HEK293 (cell line): ENCODE measurements around the gene R3HDM2.

Experiments used
- CTCF ChIA-PET: fragments of 350-600 bp; formaldehyde crosslinking; extraction: SDS; loops from one replicate; lab custom pipeline; 2021; ENCODE audit warnings: antibody characterized with exemption; lab: Yijun Ruan, JAX
- POLR2A ChIA-PET: fragments of 300-600 bp; formaldehyde crosslinking; extraction: SDS; loops from one replicate; lab custom pipeline; 2020; ENCODE audit warnings: antibody characterized with exemption, inconsistent platforms; lab: Yijun Ruan, JAX
- H3K27ac ChIP-seq: fragments of 200-500 bp; sonication (Bioruptor generic); 2 replicates; pipeline ENCODE4 v1.5.1; 2014; ENCODE audit warnings: low read depth, low read length, control low read depth, inconsistent platforms; ENCODE audit errors: extremely low read depth
- H3K36me3 ChIP-seq, 2 experiments: fragments of 200-500 bp in 1 of 2; sonication (Bioruptor generic) in 1 of 2; 1 replicate in 1 of 2; 2 replicates in 1 of 2; pipeline ENCODE4 v1.5.1; 2014 to 2017; ENCODE audit warnings: inconsistent platforms in 2 of 2, low read length in 2 of 2; ENCODE audit not compliant: control insufficient read depth in 2 of 2, insufficient read depth in 1 of 2
- H3K4me1 ChIP-seq: fragments of 200-500 bp; sonication (Bioruptor generic); 2 replicates; pipeline ENCODE4 v1.5.1; 2014; ENCODE audit warnings: mild to moderate bottlenecking, low read length, inconsistent platforms; ENCODE audit not compliant: control insufficient read depth, insufficient read depth
- H3K4me3 ChIP-seq: 2 replicates; pipeline ENCODE4 v1.5.1; 2011; ENCODE audit warnings: low read depth, mild to moderate bottlenecking, control low read depth, low read length, moderate library complexity
- H3K9me3 ChIP-seq: fragments of 200-500 bp; sonication (Bioruptor generic); 2 replicates; pipeline ENCODE4 v1.5.1; 2014; ENCODE audit warnings: low read depth, low read length, inconsistent platforms; ENCODE audit not compliant: control insufficient read depth, insufficient read depth
- OSR2 ChIP-seq: fragments of 450-650 bp; formaldehyde crosslinking; IDR thresholded peaks from 2 replicates; pipeline ENCODE4 v1.5.1; 2016; ENCODE audit warnings: missing biosample characterization, missing genetic modification characterization
- PRDM4 ChIP-seq: fragments of 450-650 bp; formaldehyde crosslinking; IDR thresholded peaks from 2 replicates; pipeline ENCODE4 v1.5.1; 2017; ENCODE audit warnings: missing biosample characterization, missing genetic modification characterization
- PRDM6 ChIP-seq: fragments of 450-650 bp; formaldehyde crosslinking; IDR thresholded peaks from 2 replicates; pipeline ENCODE4 v1.5.1; 2017; ENCODE audit warnings: missing biosample characterization, missing genetic modification characterization
- SP7 ChIP-seq: fragments of 450-650 bp; formaldehyde crosslinking; IDR thresholded peaks from 2 replicates; pipeline ENCODE4 v1.5.1; 2016; ENCODE audit warnings: missing biosample characterization, missing genetic modification characterization
- ZBTB17 ChIP-seq: fragments of 450-650 bp; formaldehyde crosslinking; IDR thresholded peaks from 2 replicates; pipeline ENCODE4 v1.5.1; 2016; ENCODE audit warnings: missing biosample characterization, missing genetic modification characterization
- ZBTB21 ChIP-seq: fragments of 450-650 bp; formaldehyde crosslinking; IDR thresholded peaks from 2 replicates; pipeline ENCODE4 v1.5.1; 2017; ENCODE audit warnings: missing biosample characterization, missing genetic modification characterization
- ZFP41 ChIP-seq: fragments of 450-650 bp; formaldehyde crosslinking; IDR thresholded peaks from 2 replicates; pipeline ENCODE4 v1.5.1; 2016; ENCODE audit warnings: missing biosample characterization, missing genetic modification characterization, borderline replicate concordance
- ZNF23 ChIP-seq: fragments of 450-650 bp; formaldehyde crosslinking; IDR thresholded peaks from 2 replicates; pipeline ENCODE4 v1.5.1; 2016; ENCODE audit warnings: missing biosample characterization, missing genetic modification characterization, borderline replicate concordance
- ZNF280D ChIP-seq: fragments of 450-650 bp; formaldehyde crosslinking; IDR thresholded peaks from 2 replicates; pipeline ENCODE4 v1.5.1; 2016; ENCODE audit warnings: missing biosample characterization, missing genetic modification characterization
- ZNF311 ChIP-seq: fragments of 450-650 bp; formaldehyde crosslinking; IDR thresholded peaks from 2 replicates; pipeline ENCODE4 v1.5.1; 2017; ENCODE audit warnings: missing biosample characterization, missing genetic modification characterization, borderline replicate concordance
- ZNF391 ChIP-seq: fragments of 450-650 bp; formaldehyde crosslinking; IDR thresholded peaks from 2 replicates; pipeline ENCODE4 v1.5.1; 2016; ENCODE audit warnings: low read depth, missing biosample characterization, missing genetic modification characterization, borderline replicate concordance
- ZNF394 ChIP-seq: fragments of 450-650 bp; formaldehyde crosslinking; IDR thresholded peaks from 2 replicates; pipeline ENCODE4 v1.5.1; 2016; ENCODE audit warnings: missing biosample characterization, missing genetic modification characterization, mild to moderate bottlenecking, moderate library complexity, borderline replicate concordance
- ZNF473 ChIP-seq: fragments of 450-650 bp; formaldehyde crosslinking; IDR thresholded peaks from 2 replicates; pipeline ENCODE4 v1.5.1; 2017; ENCODE audit warnings: missing biosample characterization, missing genetic modification characterization
- ZNF529 ChIP-seq: fragments of 450-650 bp; formaldehyde crosslinking; IDR thresholded peaks from 2 replicates; pipeline ENCODE4 v1.5.1; 2017; ENCODE audit warnings: missing genetic modification characterization, missing biosample characterization; ENCODE audit not compliant: insufficient replicate concordance
- ZNF544 ChIP-seq: fragments of 450-650 bp; formaldehyde crosslinking; IDR thresholded peaks from 2 replicates; pipeline ENCODE4 v1.5.0; 2017; ENCODE audit warnings: missing biosample characterization, missing genetic modification characterization
- ZNF561 ChIP-seq: fragments of 450-650 bp; IDR thresholded peaks from 2 replicates; pipeline ENCODE4 v1.5.1; 2018; ENCODE audit warnings: missing biosample characterization, missing genetic modification characterization, borderline replicate concordance
- ZNF623 ChIP-seq: fragments of 450-650 bp; formaldehyde crosslinking; IDR thresholded peaks from 2 replicates; pipeline ENCODE4 v1.5.1; 2016; ENCODE audit warnings: missing biosample characterization, missing genetic modification characterization
- ZNF626 ChIP-seq: fragments of 450-650 bp; sonication (Bioruptor Pico); formaldehyde crosslinking; IDR thresholded peaks from 2 replicates; pipeline ENCODE4 v1.5.1; 2018; ENCODE audit warnings: missing biosample characterization, missing genetic modification characterization, inconsistent platforms
- TF ChIP-seq, protein P1 (sequence below): fragments of 450-650 bp; formaldehyde crosslinking; IDR thresholded peaks from 2 replicates; pipeline ENCODE4 v1.5.1; 2016; ENCODE audit warnings: missing biosample characterization, missing genetic modification characterization
- TF ChIP-seq, protein P2 (sequence below): fragments of 450-650 bp; formaldehyde crosslinking; IDR thresholded peaks from 2 replicates; pipeline ENCODE4; 2016; ENCODE audit warnings: missing biosample characterization, missing genetic modification characterization
- TF ChIP-seq, protein P3 (sequence below): fragments of 450-650 bp; formaldehyde crosslinking; IDR thresholded peaks from 2 replicates; pipeline ENCODE4 v1.5.1; 2016; ENCODE audit warnings: missing biosample characterization, missing genetic modification characterization, borderline replicate concordance
- TF ChIP-seq, protein P4 (sequence below): fragments of 450-650 bp; formaldehyde crosslinking; IDR thresholded peaks from 2 replicates; pipeline ENCODE4 v1.5.1; 2016; ENCODE audit warnings: missing biosample characterization, missing genetic modification characterization

The R3HDM2 gene

GRCh38 chr12:57319678-57320469 lies 111.0 kb downstream of the R3HDM2 start:
- peaks cover 11% of the 10 kb centered on the region for H3K4me1 ChIP-seq
- POLR2A ChIA-PET = interaction anchor here (1.5 kb wide), 1 partner anchor 12 kb away, joined by 3 read pairs; no protein-coding TSS in a partner anchor
- H3K9me3 ChIP-seq = no peaks in the 10 kb centered on the region
- CTCF ChIA-PET = interaction anchor here (0.6 to 5.5 kb wide), 3 partner anchors 11 to 136 kb away, joined by 3 to 31 read pairs (median 6); no protein-coding TSS in a partner anchor
- no peak overlapping the region for H3K4me3 ChIP-seq
- H3K27ac ChIP-seq = 0 out of 2 replicates have a peak overlapping the region, but pooled peaks have one; percentile 16
- no peaks in the 10 kb centered on the region for H3K36me3 ChIP-seq
- TF ChIP-seq ZNF311 (no peak), ZNF23 (no peak), OSR2 (no peak), PRDM6 (tag by site-specific recombination) (peak; percentile 62), ZNF544 (tag by site-specific recombination) (no peak), ZNF473 (tag by site-specific recombination) (no peak), ZNF561 (tag by site-specific recombination) (no peak), ZNF623 (no peak), ZNF394 (tag by site-specific recombination) (0 out of 2 replicates have a peak, but pooled peaks have one; percentile 16), ZFP41 (no peak), PRDM4 (peak; percentile 74), ZNF280D (tag by site-specific recombination) (no peak), ZNF529 (tag by site-specific recombination) (no peak), ZBTB21 (tag by site-specific recombination) (no peak), ZNF391 (tag by site-specific recombination) (no peak), SP7 (peak; percentile 53; the same call in 1 of the 2 replicates), ZNF626 (tag by site-specific recombination) (no peak), ZBTB17 (no peak)
- TF ChIP-seq, protein P1, sequence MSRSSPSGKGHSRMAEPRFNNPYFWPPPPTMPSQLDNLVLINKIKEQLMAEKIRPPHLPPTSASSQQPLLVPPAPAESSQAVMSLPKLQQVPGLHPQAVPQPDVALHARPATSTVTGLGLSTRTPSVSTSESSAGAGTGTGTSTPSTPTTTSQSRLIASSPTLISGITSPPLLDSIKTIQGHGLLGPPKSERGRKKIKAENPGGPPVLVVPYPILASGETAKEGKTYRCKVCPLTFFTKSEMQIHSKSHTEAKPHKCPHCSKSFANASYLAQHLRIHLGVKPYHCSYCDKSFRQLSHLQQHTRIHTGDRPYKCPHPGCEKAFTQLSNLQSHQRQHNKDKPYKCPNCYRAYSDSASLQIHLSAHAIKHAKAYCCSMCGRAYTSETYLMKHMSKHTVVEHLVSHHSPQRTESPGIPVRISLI (tag by site-specific recombination) = peak; percentile 63
- TF ChIP-seq, protein P2, sequence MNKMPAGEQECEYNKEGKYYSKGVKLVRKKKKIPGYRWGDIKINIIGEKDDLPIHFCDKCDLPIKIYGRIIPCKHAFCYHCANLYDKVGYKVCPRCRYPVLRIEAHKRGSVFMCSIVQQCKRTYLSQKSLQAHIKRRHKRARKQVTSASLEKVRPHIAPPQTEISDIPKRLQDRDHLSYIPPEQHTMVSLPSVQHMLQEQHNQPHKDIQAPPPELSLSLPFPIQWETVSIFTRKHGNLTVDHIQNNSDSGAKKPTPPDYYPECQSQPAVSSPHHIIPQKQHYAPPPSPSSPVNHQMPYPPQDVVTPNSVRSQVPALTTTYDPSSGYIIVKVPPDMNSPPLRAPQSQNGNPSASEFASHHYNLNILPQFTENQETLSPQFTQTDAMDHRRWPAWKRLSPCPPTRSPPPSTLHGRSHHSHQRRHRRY (tag by site-specific recombination) = no peak
- TF ChIP-seq, protein P3, sequence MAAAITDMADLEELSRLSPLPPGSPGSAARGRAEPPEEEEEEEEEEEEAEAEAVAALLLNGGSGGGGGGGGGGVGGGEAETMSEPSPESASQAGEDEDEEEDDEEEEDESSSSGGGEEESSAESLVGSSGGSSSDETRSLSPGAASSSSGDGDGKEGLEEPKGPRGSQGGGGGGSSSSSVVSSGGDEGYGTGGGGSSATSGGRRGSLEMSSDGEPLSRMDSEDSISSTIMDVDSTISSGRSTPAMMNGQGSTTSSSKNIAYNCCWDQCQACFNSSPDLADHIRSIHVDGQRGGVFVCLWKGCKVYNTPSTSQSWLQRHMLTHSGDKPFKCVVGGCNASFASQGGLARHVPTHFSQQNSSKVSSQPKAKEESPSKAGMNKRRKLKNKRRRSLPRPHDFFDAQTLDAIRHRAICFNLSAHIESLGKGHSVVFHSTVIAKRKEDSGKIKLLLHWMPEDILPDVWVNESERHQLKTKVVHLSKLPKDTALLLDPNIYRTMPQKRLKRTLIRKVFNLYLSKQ = no peak
- TF ChIP-seq, protein P4, sequence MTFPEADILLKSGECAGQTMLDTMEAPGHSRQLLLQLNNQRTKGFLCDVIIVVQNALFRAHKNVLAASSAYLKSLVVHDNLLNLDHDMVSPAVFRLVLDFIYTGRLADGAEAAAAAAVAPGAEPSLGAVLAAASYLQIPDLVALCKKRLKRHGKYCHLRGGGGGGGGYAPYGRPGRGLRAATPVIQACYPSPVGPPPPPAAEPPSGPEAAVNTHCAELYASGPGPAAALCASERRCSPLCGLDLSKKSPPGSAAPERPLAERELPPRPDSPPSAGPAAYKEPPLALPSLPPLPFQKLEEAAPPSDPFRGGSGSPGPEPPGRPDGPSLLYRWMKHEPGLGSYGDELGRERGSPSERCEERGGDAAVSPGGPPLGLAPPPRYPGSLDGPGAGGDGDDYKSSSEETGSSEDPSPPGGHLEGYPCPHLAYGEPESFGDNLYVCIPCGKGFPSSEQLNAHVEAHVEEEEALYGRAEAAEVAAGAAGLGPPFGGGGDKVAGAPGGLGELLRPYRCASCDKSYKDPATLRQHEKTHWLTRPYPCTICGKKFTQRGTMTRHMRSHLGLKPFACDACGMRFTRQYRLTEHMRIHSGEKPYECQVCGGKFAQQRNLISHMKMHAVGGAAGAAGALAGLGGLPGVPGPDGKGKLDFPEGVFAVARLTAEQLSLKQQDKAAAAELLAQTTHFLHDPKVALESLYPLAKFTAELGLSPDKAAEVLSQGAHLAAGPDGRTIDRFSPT (tag by site-specific recombination) = no peak
